HEK293 (cell line): ENCODE data around the gene MIS12.

Experiments
- CTCF ChIA-PET: fragments of 350-600 bp; formaldehyde crosslinking; extraction: SDS; loops from one replicate; lab custom pipeline; 2021; ENCODE audit warnings: antibody characterized with exemption; lab: Yijun Ruan, JAX
- POLR2A ChIA-PET: fragments of 300-600 bp; formaldehyde crosslinking; extraction: SDS; loops from one replicate; lab custom pipeline; 2020; ENCODE audit warnings: antibody characterized with exemption, inconsistent platforms; lab: Yijun Ruan, JAX
- H3K27ac ChIP-seq: fragments of 200-500 bp; sonication (Bioruptor generic); 2 replicates; pipeline ENCODE4 v1.5.1; 2014; ENCODE audit warnings: low read depth, low read length, control low read depth, inconsistent platforms; ENCODE audit errors: extremely low read depth
- H3K36me3 ChIP-seq, 2 experiments: fragments of 200-500 bp in 1 of 2; sonication (Bioruptor generic) in 1 of 2; 1 replicate in 1 of 2; 2 replicates in 1 of 2; pipeline ENCODE4 v1.5.1; 2014 to 2017; ENCODE audit warnings: inconsistent platforms in 2 of 2, low read length in 2 of 2; ENCODE audit not compliant: control insufficient read depth in 2 of 2, insufficient read depth in 1 of 2
- H3K4me1 ChIP-seq: fragments of 200-500 bp; sonication (Bioruptor generic); 2 replicates; pipeline ENCODE4 v1.5.1; 2014; ENCODE audit warnings: mild to moderate bottlenecking, low read length, inconsistent platforms; ENCODE audit not compliant: control insufficient read depth, insufficient read depth
- H3K4me3 ChIP-seq: 2 replicates; pipeline ENCODE4 v1.5.1; 2011; ENCODE audit warnings: low read depth, mild to moderate bottlenecking, control low read depth, low read length, moderate library complexity
- H3K9me3 ChIP-seq: fragments of 200-500 bp; sonication (Bioruptor generic); 2 replicates; pipeline ENCODE4 v1.5.1; 2014; ENCODE audit warnings: low read depth, low read length, inconsistent platforms; ENCODE audit not compliant: control insufficient read depth, insufficient read depth
- ELK4 ChIP-seq: IDR thresholded peaks from 2 replicates; pipeline ENCODE4 v1.6.1; 2011; ENCODE audit warnings: mild to moderate bottlenecking, low read depth, low read length, borderline replicate concordance
- GLI2 ChIP-seq: fragments of 450-650 bp; formaldehyde crosslinking; IDR thresholded peaks from 2 replicates; pipeline ENCODE4; 2017; ENCODE audit warnings: missing biosample characterization, missing genetic modification characterization, low read depth, borderline replicate concordance
- GLI4 ChIP-seq: fragments of 450-650 bp; formaldehyde crosslinking; IDR thresholded peaks from 2 replicates; pipeline ENCODE4 v1.5.1; 2016; ENCODE audit warnings: missing biosample characterization, missing genetic modification characterization
- HOXA7 ChIP-seq: sonication (generic); formaldehyde crosslinking; IDR thresholded peaks from 2 replicates; pipeline ENCODE4 v1.8.1; 2022; ENCODE audit warnings: missing genetic modification reagents, borderline replicate concordance
- KLF10 ChIP-seq: fragments of 450-650 bp; IDR thresholded peaks from 2 replicates; pipeline ENCODE4 v1.5.1; 2018; ENCODE audit warnings: missing biosample characterization, mild to moderate bottlenecking, missing genetic modification characterization
- SCRT2 ChIP-seq: fragments of 450-650 bp; formaldehyde crosslinking; IDR thresholded peaks from 2 replicates; pipeline ENCODE4 v1.5.1; 2016; ENCODE audit warnings: missing biosample characterization, missing genetic modification characterization
- SP3 ChIP-seq: fragments of 450-650 bp; formaldehyde crosslinking; IDR thresholded peaks from 2 replicates; pipeline ENCODE4 v1.5.1; 2016; ENCODE audit warnings: missing biosample characterization, missing genetic modification characterization
- ZBTB11 ChIP-seq: fragments of 450-650 bp; formaldehyde crosslinking; conservative IDR thresholded peaks from 2 replicates; pipeline ENCODE4 v1.5.1; 2016; ENCODE audit warnings: low read depth, missing biosample characterization, missing genetic modification characterization
- ZBTB7A ChIP-seq: fragments of 450-650 bp; formaldehyde crosslinking; IDR thresholded peaks from 2 replicates; pipeline ENCODE4 v1.5.1; 2016; ENCODE audit warnings: low read depth, missing biosample characterization, missing genetic modification characterization
- ZFP41 ChIP-seq: fragments of 450-650 bp; formaldehyde crosslinking; IDR thresholded peaks from 2 replicates; pipeline ENCODE4 v1.5.1; 2016; ENCODE audit warnings: missing biosample characterization, missing genetic modification characterization, borderline replicate concordance
- ZNF114 ChIP-seq: fragments of 450-650 bp; formaldehyde crosslinking; IDR thresholded peaks from 2 replicates; pipeline ENCODE4 v1.5.0; 2017; ENCODE audit warnings: missing biosample characterization, missing genetic modification characterization
- ZNF132 ChIP-seq: fragments of 450-650 bp; formaldehyde crosslinking; IDR thresholded peaks from 2 replicates; pipeline ENCODE4 v1.5.1; 2017; ENCODE audit warnings: missing biosample characterization, missing genetic modification characterization, borderline replicate concordance
- ZNF175 ChIP-seq: fragments of 450-650 bp; formaldehyde crosslinking; IDR thresholded peaks from 2 replicates; pipeline ENCODE4 v1.5.1; 2016; ENCODE audit warnings: missing biosample characterization, missing genetic modification characterization
- ZNF184 ChIP-seq: fragments of 450-650 bp; IDR thresholded peaks from 2 replicates; pipeline ENCODE4 v1.5.1; 2018; ENCODE audit warnings: missing biosample characterization, mild to moderate bottlenecking, missing genetic modification characterization
- ZNF221 ChIP-seq: fragments of 450-650 bp; formaldehyde crosslinking; IDR thresholded peaks from 2 replicates; pipeline ENCODE4 v1.5.1; 2017; ENCODE audit warnings: missing biosample characterization, missing genetic modification characterization, borderline replicate concordance
- ZNF23 ChIP-seq: fragments of 450-650 bp; formaldehyde crosslinking; IDR thresholded peaks from 2 replicates; pipeline ENCODE4 v1.5.1; 2016; ENCODE audit warnings: missing biosample characterization, missing genetic modification characterization, borderline replicate concordance
- ZNF324 ChIP-seq: fragments of 450-650 bp; formaldehyde crosslinking; IDR thresholded peaks from 2 replicates; pipeline ENCODE4 v1.5.1; 2016; ENCODE audit warnings: missing biosample characterization, missing genetic modification characterization
- ZNF341 ChIP-seq: fragments of 450-650 bp; formaldehyde crosslinking; IDR thresholded peaks from 2 replicates; pipeline ENCODE4; 2016; ENCODE audit warnings: low read depth, missing biosample characterization, missing genetic modification characterization
- ZNF423 ChIP-seq: fragments of 450-650 bp; formaldehyde crosslinking; IDR thresholded peaks from 2 replicates; pipeline ENCODE4 v1.5.1; 2016; ENCODE audit warnings: missing biosample characterization, missing genetic modification characterization
- ZNF488 ChIP-seq: fragments of 450-650 bp; formaldehyde crosslinking; IDR thresholded peaks from 2 replicates; pipeline ENCODE4 v1.5.1; 2016; ENCODE audit warnings: missing biosample characterization, missing genetic modification characterization
- ZNF501 ChIP-seq: fragments of 450-650 bp; formaldehyde crosslinking; IDR thresholded peaks from 2 replicates; pipeline ENCODE4 v1.5.1; 2016; ENCODE audit warnings: missing biosample characterization, missing genetic modification characterization
- ZNF510 ChIP-seq: fragments of 450-650 bp; formaldehyde crosslinking; IDR thresholded peaks from 2 replicates; pipeline ENCODE4 v1.5.1; 2018; ENCODE audit warnings: mild to moderate bottlenecking, missing genetic modification characterization, missing biosample characterization; ENCODE audit not compliant: insufficient replicate concordance
- ZNF529 ChIP-seq: fragments of 450-650 bp; formaldehyde crosslinking; IDR thresholded peaks from 2 replicates; pipeline ENCODE4 v1.5.1; 2017; ENCODE audit warnings: missing genetic modification characterization, missing biosample characterization; ENCODE audit not compliant: insufficient replicate concordance
- ZNF548 ChIP-seq: fragments of 450-650 bp; formaldehyde crosslinking; IDR thresholded peaks from 2 replicates; pipeline ENCODE4 v1.5.1; 2016; ENCODE audit warnings: missing biosample characterization, missing genetic modification characterization
- ZNF560 ChIP-seq: fragments of 450-650 bp; formaldehyde crosslinking; IDR thresholded peaks from 2 replicates; pipeline ENCODE4 v1.5.1; 2017; ENCODE audit warnings: missing biosample characterization, missing genetic modification characterization, borderline replicate concordance
- ZNF654 ChIP-seq: fragments of 450-650 bp; formaldehyde crosslinking; IDR thresholded peaks from 2 replicates; pipeline ENCODE4 v1.5.1; 2016; ENCODE audit warnings: low read depth, missing biosample characterization, missing genetic modification characterization
- ZNF701 ChIP-seq: fragments of 450-650 bp; formaldehyde crosslinking; IDR thresholded peaks from 2 replicates; pipeline ENCODE4 v1.5.1; 2016; ENCODE audit warnings: missing biosample characterization, missing genetic modification characterization
- ZNF704 ChIP-seq: fragments of 450-650 bp; formaldehyde crosslinking; IDR thresholded peaks from 2 replicates; pipeline ENCODE4 v1.5.1; 2016; ENCODE audit warnings: missing biosample characterization, missing genetic modification characterization

The MIS12 gene

GRCh38 chr17:5530265-5531084 is 44.1 kb downstream of the MIS12 start (continued):
- no peak for TF ChIP-seq ZNF488 (tag by site-specific recombination)
- no peak for TF ChIP-seq ZNF704 (tag by site-specific recombination)
- TF ChIP-seq ZFP41 (tag by site-specific recombination): no peak
- TF ChIP-seq ZNF654 (tag by site-specific recombination): no peak
- TF ChIP-seq ZNF221: no peak
- TF ChIP-seq ZNF510 (tag by site-specific recombination): no peak
- no peak for TF ChIP-seq ZNF529 (tag by site-specific recombination)
- TF ChIP-seq ZNF341: no peak
- no peak for TF ChIP-seq ZBTB11 (tag by site-specific recombination)
- TF ChIP-seq ZNF548 (tag by site-specific recombination): no peak
- TF ChIP-seq SCRT2 (tag by site-specific recombination): no peak
- TF ChIP-seq ZNF114 (tag by site-specific recombination): no peak
- TF ChIP-seq KLF10: no peak
- TF ChIP-seq ZNF324 (tag by site-specific recombination): no peak

GRCh38 chr17:5531085-5531418 is 44.7 kb downstream of the MIS12 start:
- ChIA-PET POLR2A (no interaction called here), CTCF (interaction anchor here (0.7 to 2.3 kb wide), 4 partner anchors 8 to 99 kb away, joined by 3 to 5 read pairs (median 4); no protein-coding TSS in a partner anchor)
- Histone ChIP-seq H3K4me1 (peaks cover 8% of the 10 kb centered on the region; the same call in 1 of the 2 replicates), H3K4me3 (no peak overlapping the region), H3K36me3 (no peaks in the 10 kb centered on the region), H3K9me3 (no peaks in the 10 kb centered on the region), H3K27ac (no peak overlapping the region)
- no peak for TF ChIP-seq ZNF560
- TF ChIP-seq SP3 (tag by site-specific recombination): no peak
- no peak for TF ChIP-seq ZNF175 (tag by site-specific recombination)
- TF ChIP-seq ZNF501: no peak
- TF ChIP-seq ZNF23 (tag by site-specific recombination): no peak
- no peak for TF ChIP-seq ZBTB11 (tag by site-specific recombination)
- TF ChIP-seq HOXA7 (CRISPR knock-in tag): no peak
- TF ChIP-seq GLI2 (tag by site-specific recombination): no peak
- no peak for TF ChIP-seq ELK4
- TF ChIP-seq ZBTB7A: no peak
- TF ChIP-seq ZNF132 (tag by site-specific recombination): no peak
- no peak for TF ChIP-seq ZNF701 (tag by site-specific recombination)
- no peak for TF ChIP-seq GLI4 (tag by site-specific recombination)
- no peak for TF ChIP-seq ZNF423 (tag by site-specific recombination)
- no peak for TF ChIP-seq ZNF184 (tag by site-specific recombination)
